CD1c-positive myeloid dendritic cell (primary cell): ENCODE data around the gene RALGAPA1.

Source experiments
- DNase-seq: peaks from one replicate; pipeline ENCODE4 v3.0.0-alpha.2; 2016; ENCODE audit errors: extremely low spot score

Gene RALGAPA1

DNA sequence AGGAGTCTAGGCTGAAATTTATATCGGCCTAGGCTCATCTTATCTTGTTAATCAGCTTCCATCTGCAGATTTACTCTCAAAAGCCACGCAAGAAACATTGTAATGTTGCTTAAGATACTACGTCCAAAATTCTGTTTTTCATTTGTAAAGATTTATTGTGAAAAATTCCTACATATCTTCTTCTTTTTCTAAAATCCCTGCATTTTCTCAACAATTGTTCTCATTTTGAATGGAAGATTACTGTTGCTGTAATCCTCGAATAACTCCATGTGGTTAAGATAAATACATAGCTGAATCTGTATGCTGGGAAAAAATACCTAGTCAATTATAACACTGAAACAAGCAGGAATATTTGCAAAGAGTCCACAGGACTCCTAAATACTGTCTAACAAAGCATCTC, 259.5 kb downstream of the RALGAPA1 start:
- DNase-seq = no peak

DNA sequence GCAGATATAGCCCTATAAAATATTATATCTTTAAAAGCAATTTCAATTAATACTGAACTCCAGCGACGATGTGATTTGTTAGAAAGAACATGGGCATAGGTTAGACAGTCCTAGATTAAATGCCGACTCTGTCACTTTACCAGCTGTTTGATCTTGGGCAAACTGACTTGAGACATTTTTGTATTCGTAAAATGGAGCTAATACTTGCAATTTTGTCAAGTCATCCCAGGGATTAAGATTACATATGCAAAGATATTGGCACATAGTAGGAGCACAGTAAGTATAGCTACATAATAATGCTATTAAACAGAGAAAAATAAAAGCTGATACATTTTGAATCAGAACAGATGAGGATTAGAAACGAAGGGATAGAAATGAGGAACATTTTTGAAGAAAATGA, 266.1 kb downstream of the RALGAPA1 start:
- no peak for DNase-seq

DNA sequence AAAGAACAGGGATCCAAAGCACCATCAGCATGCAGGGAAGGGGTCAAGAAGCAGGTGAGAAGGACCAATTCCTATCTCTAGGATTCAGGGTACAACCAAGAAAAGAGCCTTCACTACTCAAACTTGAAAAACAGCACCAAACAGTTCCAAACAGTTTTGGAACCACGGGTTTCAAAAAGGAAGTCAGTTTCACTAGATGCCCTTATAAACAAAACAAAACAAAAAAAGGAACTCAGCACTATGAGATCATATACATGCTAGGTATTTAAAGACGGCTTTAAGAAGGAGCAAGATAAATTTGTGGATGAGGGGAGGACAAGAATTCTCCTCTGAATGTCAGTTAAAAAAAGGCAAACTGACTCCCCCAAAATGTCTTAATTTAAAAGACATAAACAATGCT, 269.1 kb downstream of the RALGAPA1 start:
- DNase-seq = no peak

DNA sequence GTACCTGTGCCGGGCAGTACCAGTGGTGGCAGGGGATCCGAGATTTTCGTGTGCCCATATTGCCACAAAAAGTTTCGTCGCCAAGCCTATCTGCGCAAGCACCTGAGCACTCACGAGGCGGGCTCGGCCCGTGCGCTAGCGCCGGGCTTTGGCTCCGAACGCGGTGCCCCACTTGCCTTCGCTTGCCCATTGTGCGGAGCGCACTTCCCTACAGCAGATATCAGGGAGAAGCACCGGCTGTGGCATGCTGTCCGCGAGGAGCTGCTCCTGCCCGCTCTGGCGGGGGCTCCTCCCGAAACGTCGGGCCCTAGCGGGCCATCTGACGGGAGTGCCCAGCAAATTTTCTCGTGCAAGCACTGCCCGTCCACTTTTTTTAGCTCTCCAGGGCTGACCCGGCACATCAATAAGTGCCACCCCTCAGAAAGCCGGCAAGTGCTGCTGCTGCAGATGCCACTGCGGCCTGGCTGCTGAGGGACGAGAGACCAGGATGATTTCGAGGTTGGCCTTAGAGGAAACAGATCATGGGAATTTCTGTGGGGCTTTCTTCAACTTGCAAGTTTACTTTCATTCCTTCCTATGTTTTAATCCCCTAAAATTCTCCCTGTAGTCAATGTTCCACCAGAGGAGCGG, 273.5 kb downstream of the RALGAPA1 start:
- no peak for DNase-seq

DNA sequence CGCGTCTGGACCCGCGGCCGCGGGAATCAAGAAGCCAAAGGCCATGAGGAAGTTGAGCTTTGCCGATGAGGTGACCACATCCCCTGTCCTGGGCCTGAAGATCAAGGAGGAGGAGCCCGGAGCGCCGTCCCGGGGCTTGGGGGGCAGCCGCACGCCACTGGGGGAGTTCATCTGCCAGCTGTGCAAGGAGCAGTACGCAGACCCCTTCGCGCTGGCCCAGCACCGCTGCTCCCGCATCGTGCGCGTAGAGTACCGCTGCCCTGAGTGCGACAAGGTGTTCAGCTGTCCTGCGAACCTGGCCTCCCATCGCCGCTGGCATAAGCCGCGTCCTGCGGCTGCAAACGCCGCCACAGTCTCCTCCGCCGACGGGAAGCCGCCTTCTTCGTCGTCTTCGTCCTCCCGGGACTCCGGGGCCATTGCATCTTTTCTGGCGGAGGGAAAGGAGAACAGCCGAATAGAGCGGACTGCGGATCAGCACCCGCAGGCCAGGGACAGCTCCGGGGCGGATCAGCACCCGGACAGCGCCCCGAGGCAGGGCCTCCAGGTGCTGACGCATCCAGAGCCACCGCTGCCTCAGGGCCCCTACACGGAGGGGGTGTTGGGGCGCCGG, 274.1 kb downstream of the RALGAPA1 start:
- DNase-seq = peak; percentile 74

DNA sequence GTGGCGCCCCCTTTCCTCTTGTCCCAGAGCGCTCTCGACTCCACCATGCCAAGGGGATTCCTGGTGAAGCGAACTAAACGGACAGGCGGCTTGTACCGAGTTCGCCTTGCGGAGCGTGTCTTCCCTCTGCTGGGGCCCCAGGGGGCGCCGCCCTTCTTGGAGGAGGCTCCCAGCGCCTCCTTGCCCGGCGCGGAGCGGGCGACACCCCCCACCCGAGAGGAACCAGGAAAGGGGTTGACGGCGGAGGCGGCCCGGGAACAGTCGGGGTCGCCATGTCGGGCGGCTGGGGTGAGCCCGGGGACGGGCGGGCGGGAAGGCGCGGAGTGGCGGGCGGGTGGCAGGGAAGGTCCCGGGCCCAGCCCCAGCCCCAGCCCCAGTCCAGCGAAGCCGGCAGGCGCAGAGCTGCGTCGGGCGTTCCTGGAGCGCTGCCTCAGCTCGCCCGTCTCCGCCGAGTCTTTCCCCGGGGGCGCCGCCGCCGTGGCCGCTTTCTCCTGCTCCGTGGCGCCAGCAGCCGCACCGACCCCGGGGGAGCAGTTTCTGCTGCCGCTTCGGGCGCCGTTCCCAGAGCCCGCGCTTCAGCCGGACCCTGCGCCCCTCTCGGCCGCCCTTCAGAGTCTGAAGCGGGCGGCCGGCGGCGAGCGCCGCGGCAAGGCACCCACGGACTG, 274.8 kb downstream of the RALGAPA1 start:
- no peak for DNase-seq

DNA sequence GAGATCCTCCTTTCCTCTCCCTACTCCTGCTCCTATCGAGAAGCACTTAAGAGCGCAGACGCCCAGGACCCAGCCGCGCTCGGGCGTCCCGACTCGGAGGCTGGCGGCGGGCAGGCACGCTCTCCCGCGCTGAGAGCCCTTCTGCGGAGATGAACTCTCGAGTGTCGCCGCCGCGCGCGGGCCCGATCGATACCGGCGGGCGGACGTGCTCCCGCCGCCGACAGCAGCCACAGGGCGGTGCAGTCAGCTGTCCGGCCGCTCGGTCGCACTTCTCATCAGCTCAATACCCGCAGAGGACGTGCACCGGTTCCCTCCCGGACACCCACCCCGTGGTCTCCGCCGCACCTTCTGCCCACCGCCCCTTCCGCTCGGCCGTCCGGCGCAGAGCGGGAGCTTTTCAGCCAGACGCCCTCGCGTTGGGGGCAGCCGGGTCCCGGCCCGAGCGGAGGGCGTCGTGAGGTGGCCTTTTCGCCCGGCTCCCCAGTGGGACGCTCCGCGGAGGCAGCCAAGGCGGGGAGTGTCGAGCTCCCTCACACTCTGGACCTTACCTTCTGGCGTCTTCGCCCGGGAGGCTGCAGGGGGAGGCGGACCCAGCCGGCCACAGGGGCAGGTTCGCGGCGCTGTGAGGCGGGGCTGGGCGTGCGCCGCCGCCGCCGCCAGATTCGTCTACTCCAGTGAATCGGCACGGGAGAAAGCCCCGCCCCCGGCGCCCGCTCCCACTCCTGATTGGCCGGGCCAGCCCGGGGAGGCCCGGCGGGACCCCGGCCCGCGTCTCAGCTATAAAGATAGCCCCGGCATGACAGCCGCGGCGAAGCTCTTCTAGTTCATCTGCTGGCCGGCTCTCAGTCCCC, 275.5 kb downstream of the RALGAPA1 start, which contains the start of gene INSM2:
Gene INSM2, plus strand, starts transcription at position 808 of the 851 bp plus-strand sequence. CDS start 89 bp downstream, outside the sequence.
- peak; percentile 20 for DNase-seq

DNA sequence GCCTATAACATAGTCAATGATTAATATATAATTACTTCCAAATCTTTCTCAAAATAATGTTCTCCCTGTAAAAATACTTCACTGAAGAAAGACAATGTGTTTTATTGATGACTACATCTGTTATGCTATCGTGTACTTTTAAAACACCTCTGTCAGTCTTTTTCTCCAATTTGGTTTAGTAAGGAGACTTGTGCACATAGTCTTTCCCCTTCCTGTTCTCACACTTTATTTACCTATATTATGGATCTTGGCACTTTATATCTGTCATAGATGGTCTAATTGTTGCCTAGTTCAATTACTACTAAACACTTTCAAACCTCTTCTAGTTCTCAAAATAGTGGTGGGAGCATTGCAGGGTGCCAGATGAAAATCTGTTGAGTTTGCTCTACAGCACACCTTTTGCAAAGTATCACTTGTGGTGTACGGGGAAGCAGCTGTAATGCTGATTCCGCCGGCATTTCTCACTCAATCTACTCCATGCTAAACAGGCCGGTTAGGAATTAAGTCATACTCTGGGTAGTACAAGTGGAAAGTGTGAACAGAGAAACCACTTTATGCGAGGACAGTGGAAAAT, 276.2 kb downstream of the RALGAPA1 start:
- DNase-seq = no peak

DNA sequence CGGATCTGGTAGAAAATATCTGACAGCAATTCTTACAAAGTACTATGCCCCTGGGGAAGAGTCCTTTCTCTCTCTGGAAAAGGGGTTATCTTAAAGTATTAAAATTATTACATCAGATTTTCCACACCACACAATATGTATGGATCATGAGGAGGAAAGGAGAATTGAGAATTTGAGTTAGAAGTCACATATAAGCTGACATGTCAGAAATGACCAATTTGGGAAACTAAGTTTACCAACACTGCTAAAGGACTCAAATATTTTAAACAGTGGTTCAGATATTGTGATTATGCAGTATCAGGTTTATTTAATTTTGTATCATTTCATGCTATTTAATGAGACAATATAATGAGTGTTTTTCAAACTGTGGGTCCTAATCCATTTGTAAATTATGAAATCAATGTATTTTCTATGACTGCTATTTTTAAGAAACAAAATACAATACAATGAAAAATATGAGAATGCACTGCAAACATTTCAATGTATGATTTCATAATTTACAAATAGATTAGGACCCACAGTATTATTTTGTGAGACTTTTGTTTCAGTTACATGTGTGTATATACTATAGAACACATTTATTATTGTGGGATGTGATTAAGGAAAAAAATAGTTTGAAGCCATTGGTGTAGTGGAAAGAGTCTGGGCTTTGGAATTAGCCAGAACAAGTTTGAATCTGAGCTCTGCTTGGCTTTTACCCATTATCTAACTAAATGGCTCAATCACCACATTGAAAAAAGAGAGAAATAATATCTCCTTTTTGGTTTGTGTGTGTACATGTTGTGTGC, 276.9 kb downstream of the RALGAPA1 start:
- no peak for DNase-seq

DNA sequence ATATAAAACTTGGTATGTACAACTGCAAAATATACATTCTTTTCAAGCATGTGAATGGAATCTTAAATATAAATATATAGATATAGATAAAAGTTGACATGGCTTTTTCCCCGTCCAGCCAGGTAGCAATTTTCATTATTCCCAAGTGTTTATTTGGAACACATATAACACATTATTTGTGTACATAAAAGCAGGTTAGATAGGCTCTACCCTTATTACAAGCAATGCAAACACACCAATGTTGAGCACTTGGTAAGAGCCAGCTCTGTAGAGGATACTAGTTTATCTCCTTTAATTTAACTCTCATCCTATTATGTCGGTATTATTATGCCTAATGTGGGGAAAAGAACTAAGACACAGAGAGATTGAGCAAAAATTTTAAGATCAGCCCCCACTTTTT, 282.1 kb downstream of the RALGAPA1 start:
- DNase-seq = no peak

DNA sequence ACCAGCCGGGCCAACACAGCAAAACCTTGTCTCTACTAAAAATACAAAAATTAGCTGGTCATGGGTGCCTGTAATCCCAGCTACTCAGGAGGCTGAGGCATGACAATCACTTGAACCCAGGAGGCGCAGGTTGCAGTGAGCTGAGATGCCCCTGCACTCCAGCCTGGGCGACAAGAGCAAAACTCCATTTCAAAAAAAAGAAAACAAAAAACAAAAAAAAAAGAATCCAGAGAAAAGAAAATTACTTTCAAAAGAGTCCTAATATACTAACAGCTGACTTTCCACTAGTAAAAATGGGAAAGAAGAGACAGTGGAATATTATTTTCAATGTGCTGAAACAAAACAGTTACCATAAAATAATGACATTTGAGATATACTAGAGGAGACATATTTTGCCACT, 283.4 kb downstream of the RALGAPA1 start:
- no peak for DNase-seq

DNA sequence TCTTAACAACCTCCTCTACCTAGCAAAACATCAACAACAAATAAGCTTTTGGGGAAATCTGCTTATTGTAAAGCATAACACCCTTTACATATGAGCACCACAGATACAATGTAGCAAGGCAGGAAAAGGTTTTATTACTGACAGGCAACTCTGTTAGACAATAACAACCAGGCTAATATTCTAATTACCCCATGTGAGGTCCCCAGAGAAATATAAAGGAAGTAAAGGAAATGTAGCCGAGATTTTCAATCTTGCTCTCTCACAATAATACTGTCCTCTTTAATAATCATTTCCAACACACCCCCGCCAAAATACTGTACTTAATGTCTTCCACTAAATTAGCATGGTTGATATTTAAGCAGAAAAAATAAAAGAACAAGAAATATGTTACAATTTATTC, 289.1 kb downstream of the RALGAPA1 start:
- no peak for DNase-seq

DNA sequence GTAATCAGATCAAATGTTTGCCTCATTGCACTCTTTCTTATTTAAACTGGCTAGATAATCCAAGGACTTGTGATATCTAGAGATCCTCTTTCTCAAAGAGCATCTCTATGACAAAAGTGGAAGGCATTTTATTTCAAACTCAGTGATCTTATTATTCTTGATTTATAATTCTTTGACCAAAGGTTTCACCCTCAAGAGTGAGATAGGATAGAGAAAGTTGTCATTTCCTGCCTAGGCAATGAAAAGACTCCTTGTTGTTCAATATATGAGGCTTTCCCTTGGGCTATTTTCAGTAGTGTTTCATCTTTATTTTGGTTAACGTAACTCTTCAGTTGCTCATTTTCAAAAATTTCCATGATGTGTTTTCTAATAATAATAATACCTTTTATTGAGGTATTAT, 293.2 kb downstream of the RALGAPA1 start:
- no peak for DNase-seq

DNA sequence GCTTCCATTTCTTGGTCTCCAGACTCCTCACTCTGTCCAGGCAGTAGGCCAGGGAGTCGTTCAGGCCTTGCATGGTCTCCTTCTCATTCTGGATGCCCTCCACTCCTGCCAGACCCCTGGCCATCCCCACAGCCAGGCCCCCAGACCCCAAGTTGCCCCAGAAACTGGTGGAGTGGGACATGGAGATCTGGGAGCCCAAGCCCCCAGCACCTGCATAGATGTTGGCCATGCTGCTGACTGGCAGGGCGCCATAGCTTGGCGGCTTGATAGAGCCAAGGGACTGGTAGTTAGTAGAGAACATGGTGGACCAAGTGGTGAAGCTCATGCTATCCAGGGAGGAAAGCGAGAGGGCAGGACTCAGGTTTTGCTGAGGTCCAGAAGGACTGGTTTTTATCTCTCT, 296.3 kb downstream of the RALGAPA1 start:
- no peak for DNase-seq

DNA sequence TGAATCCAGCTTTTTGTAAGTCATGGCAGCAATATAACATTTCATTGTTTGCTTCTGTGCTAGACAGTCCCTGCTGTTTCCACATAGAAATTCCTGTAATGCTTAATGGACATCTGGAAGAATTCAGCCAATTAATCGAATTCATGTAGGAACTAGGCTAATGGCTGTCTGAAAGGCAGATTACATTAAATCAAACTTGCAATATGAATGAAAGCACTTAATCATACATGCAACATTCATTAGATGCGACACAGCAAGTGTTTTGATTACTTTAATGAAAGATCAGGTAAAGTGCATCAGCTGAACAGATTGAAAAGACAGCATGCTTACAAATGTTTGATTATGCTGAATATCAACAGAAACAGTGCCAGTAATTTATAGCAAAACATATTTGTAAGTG, 299.2 kb downstream of the RALGAPA1 start:
- no peak for DNase-seq

DNA sequence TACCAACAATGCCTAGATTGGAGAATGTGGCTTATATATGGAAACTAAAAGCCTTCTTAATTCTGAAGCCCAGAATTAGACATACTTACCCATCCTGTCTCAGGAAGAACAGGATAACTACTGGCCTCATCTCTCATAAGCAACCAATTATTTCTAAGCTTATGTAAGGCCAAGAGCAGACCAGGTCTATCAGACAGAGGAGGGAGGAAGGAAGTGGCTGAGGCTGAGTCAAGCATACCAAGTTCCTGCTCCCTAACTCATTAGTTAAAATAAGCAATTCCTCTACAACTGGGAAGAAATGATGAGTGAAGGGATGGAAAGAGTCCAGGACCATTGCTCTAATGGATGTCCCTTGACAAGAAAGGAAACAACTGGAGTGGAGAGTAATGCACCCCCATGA, 302.2 kb downstream of the RALGAPA1 start:
- DNase-seq = no peak

DNA sequence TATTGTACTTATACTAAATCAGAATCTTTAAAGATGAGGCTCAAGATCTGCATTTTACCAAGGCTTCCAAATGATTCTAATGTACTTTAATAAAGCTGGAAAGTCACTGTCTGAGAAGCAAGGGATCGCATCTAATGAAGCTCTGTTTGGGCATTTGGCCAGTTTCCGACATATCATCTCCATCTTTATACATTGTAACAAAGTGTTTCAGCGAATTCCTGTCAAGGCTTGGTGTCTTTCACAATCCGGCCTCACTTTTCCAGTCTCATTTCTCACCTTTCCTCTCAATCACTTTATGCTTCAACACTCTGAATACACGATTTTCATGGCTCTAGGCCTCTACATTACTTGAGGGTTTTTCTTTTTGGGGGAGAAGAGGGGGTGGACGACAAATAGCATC, 302.6 kb downstream of the RALGAPA1 start:
- no peak for DNase-seq

DNA sequence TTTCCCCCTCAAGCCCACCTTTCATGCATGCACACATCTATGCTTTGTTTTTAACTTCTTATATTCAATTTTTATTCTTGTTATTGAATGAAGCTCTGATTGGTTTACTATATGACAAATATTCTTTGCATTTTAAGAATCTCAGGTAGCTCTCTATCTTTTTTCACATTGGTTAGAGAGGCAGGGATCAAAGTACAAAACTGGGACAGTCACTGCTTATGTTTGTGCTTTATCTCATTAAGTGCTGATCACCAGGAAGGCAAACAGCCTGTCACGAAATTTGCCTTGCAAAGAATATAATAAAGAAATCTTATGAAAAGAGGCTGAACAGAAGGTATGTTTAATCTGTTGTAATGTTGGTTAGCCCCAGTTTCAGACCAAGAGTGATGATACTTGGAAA, 304.8 kb downstream of the RALGAPA1 start:
- no peak for DNase-seq

DNA sequence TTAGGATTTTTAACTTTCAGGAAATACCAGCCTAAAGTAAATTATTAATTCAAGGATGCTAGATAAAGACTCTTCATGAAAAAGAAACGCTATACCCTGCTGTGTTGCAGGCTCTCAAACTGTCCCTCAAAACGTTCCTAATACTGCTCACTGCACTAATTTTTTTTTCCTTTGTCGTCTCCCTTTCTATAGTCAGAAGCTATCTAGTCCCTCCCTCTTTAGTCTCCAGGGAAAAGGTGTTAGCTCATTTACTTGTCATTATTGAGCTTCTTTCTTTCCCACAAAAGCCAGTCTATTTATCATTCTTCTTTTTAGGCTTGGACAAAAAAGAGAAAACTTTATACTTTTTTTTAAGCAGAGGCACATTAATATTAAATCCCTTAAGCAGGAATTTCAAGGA, 305.4 kb downstream of the RALGAPA1 start:
- DNase-seq = no peak

DNA sequence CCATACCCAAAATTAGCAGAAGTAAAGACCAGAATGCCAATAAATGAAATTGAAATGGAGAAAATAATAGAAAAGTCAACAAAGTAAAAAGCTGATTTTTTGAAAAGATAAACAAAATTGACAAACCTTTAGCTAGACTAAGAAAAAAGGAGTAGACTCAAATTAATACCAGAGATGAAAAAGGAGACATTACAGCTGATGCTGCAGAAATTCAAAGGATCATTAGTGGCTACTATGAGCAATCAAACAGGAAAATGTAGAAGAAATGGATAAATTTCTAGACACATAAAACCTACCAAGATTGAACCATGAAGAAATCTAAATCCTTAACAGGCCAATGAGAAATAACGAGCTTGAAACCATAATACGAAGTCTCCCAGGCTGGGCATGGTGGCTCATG, 309.9 kb downstream of the RALGAPA1 start:
- no peak for DNase-seq

DNA sequence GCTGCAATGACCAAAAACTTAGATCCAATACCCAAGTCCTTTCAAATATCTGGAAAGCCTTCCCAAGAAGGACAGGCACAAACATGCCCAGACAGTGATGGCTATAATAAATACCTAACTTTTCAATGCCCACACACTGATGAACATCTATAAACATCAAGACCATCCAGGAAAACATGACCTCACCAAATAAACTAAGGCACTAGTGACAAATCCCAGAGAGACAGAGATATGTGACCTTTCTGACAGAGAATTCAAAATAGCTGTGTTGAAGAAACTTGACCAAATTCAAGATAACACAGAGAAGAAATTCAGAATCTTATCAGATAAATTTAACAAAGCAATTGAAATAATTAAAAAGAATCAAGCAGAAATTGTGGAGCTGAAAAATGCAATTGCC, 313.8 kb downstream of the RALGAPA1 start:
- no peak for DNase-seq
